Hepatocyte (in vitro differentiated cells): ENCODE data around the gene PYCR2.
"Not testable (repeated sequence)": the region's sequence is repeated elsewhere in the genome, so short reads cannot be mapped to it uniquely, and the experiment has no call there.

Source experiments
- CTCF ChIP-seq: fragments of 200-600 bp; sonication (generic); IDR thresholded peaks from 2 replicates; pipeline ENCODE4 v1.5.1; 2016; ENCODE audit warnings: antibody characterized with exemption, mild to moderate bottlenecking; ENCODE audit not compliant: poor library complexity
- EZH2 ChIP-seq: fragments of 200-600 bp; sonication (generic); IDR thresholded peaks from 2 replicates; pipeline ENCODE4 v1.6.1; 2016; ENCODE audit warnings: antibody characterized with exemption, mild to moderate bottlenecking, borderline replicate concordance
- EZH2phosphoT487 ChIP-seq: fragments of 200-600 bp; sonication (generic); IDR thresholded peaks from one replicate; pipeline ENCODE4 v1.6.1; 2018; ENCODE audit warnings: antibody characterized with exemption, mild to moderate bottlenecking, low read depth, moderate library complexity; ENCODE audit not compliant: unreplicated experiment, severe bottlenecking

DNA sequence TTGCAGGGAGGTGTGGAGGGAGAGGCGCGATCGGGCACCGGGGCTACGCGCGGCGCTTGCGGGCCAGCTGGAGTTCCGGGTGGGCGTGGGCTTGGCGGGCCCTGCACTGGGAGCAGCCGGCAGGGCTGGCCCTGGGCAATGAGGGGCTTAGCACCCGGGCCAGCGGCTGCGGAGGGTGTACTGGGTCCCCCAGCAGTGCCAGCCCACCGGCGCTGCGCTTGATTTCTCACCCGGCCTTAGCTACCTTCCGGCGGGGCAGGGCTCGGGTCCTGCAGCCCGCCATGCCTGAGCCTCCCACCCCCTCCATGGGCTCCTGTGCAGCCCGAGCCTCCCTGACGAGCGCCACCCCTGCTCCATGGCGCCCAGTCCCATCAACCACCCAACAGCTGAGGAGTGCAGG is 45.7 kb upstream of the PYCR2 start:
- not testable (repeated sequence) for TF ChIP-seq CTCF, EZH2phosphoT487, EZH2
